ENCODE results near the gene UCMA.

The UCMA gene

DNA sequence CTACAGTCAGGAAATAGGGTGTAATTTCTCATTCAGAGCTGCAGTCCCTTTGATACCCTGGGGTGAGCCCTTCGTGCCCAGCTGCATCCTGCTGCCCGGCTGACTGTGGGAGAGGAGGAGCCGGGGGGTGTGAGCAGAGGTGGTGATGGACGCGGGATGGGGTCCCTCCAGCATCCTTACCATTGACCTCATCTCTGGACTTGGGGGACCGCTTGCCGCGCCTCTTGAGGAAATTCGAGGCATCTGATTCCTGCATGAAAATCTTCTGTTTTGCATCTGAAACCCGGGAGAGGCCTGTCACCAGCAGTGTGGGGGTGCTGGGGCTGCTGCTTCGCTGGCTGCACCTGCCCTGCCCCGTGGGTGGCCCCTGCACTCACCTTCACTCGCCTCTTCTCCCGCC, 816 bp downstream of the UCMA start:
- TF ChIP-seq, protein P1, sequence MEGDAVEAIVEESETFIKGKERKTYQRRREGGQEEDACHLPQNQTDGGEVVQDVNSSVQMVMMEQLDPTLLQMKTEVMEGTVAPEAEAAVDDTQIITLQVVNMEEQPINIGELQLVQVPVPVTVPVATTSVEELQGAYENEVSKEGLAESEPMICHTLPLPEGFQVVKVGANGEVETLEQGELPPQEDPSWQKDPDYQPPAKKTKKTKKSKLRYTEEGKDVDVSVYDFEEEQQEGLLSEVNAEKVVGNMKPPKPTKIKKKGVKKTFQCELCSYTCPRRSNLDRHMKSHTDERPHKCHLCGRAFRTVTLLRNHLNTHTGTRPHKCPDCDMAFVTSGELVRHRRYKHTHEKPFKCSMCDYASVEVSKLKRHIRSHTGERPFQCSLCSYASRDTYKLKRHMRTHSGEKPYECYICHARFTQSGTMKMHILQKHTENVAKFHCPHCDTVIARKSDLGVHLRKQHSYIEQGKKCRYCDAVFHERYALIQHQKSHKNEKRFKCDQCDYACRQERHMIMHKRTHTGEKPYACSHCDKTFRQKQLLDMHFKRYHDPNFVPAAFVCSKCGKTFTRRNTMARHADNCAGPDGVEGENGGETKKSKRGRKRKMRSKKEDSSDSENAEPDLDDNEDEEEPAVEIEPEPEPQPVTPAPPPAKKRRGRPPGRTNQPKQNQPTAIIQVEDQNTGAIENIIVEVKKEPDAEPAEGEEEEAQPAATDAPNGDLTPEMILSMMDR (conservative IDR thresholded peaks at IDR 0.05; ENCODE audit: low read depth, low read length): no peak
- H3K4me3 ChIP-seq (ENCODE audit: low read depth, low read length): no peak overlapping the region
- no peak for DNase-seq (ENCODE audit: low read depth)

DNA sequence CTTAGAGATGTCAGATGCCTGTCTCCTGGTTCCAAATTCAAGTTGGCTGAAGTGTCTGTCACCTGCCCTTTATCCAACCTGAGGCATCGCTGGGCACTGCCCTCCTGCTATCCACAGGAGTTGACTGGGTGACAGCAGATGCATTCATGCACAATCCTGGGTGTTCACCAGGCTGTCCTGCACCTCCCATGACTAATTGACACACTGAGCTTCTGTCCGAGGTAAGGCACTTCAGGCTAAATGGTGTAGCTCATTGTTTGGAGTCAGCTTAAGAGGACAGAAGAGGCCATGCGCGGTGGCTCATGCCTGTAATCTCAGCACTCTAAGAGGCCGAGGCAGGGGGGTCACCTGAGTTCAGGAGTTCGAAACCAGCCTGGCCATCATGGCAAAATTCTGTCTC, 2.4 kb downstream of the UCMA start:
- TF ChIP-seq, protein P1 (conservative IDR thresholded peaks at IDR 0.05; ENCODE audit: low read depth, low read length): no peak
- DNase-seq (ENCODE audit: low read depth): no peak
- H3K4me3 ChIP-seq (ENCODE audit: low read depth, low read length): no peak overlapping the region

DNA sequence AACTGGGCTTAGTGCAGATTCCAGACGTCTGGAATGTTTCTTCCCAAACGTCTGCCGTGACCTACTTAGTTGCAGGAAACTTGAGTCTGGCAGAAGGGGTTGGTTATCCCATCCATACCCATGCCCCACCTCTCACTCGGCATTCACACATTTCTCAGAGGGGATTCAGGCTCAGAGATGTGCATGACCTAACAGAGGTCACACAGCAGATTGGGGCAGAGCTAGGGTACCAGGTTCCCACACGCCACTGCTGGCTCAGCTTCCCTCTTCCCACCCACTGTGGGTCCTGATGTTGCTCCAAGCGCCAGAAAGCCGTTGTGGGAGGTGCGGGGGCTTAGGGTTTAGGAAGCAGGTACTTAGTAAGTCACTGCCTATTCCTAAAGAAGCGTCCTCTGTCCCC, 3.0 kb downstream of the UCMA start:
- TF ChIP-seq, protein P1 (conservative IDR thresholded peaks at IDR 0.05; ENCODE audit: low read depth, low read length): no peak
- DNase-seq (ENCODE audit: low read depth): no peak

DNA sequence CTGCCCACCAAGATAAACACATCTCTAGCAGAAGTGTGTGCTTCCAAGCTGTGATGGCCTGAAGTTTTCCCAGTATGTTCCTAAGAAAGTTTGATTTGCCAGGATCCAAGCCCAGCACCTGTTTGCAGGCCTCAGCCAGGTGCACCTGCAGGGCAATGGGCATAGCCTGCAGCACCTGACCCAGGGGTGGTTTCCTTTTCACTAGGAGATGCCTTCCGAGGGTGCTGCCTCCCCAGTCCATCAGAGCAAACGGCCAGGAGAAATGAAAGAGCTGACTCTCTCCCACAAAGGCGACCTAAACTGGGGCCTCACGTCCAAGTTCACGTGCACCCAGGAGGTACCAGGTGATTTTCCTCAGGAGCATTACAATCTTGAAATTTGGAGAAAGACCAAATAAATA, 7.1 kb downstream of the UCMA start:
- TF ChIP-seq, protein P1 (conservative IDR thresholded peaks at IDR 0.05; ENCODE audit: low read depth, low read length): no peak
- no peak for DNase-seq (ENCODE audit: low read depth)
- H3K4me3 ChIP-seq (ENCODE audit: low read depth, low read length): no peak overlapping the region

More for the DNA sequence above, 3.0 kb downstream of the UCMA start:
- H3K4me3 ChIP-seq (ENCODE audit: low read depth, low read length): no peak overlapping the region

- DNase-seq (ENCODE audit: low read depth): no peak
- H3K4me3 ChIP-seq (ENCODE audit: low read depth, low read length): no peak overlapping the region
- TF ChIP-seq, protein P1 (conservative IDR thresholded peaks at IDR 0.05; ENCODE audit: low read depth, low read length): no peak
Measured at GRCh38 chr10:13225601-13226000, 8.6 kb downstream of the UCMA start.

DNA sequence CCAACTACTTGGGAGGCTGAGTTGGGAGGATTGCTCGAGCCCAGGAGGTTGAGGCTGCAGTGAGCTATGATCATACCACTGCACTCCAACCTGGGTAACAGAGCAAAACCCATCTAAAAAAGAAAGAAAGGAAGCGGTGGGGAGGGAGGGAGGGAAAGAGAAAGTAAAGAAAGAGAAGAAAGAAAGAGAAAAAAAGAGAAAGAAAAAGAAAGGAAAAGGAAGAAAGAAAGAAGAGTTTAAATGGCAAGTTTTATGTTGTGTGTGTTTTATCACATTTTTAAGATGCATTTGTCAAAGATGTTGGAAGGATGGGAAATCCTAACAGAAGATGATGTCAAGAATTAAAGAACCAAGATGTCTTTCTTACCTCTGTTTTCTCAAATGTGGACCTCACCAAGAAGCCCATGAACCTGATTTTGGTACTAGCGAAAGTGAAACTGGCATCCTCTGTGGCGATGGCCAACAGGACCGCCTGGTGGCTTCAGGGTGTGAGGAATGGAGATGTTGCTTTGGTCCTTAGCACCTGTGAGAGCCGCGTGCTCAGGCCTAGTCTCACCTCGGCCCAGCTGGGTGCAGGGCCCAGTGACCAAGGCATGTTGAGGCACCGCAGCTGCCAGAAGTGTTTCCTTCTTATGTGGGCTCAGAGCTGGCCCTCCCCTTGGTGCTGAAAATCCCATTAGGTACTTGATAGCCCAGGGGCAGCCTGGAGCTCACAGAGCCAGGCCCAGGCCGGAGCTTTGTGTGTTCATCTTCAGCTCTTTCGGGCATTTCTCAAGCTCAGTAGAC, 9.8 kb downstream of the UCMA start:
- TF ChIP-seq, protein P1 (conservative IDR thresholded peaks at IDR 0.05; ENCODE audit: low read depth, low read length): no peak
- no peak for DNase-seq (ENCODE audit: low read depth)

GRCh38 chr10:13223241-13223640, 10.9 kb downstream of the UCMA start:
- no peak overlapping the region for H3K4me3 ChIP-seq (ENCODE audit: low read depth, low read length)
- TF ChIP-seq, protein P1 (conservative IDR thresholded peaks at IDR 0.05; ENCODE audit: low read depth, low read length): no peak
- no peak for DNase-seq (ENCODE audit: low read depth)

More for the DNA sequence above, 9.8 kb downstream of the UCMA start:
- H3K4me3 ChIP-seq (ENCODE audit: low read depth, low read length): no peak overlapping the region

All from choroid plexus epithelial cell (primary cell).